Esophagus squamous epithelium (tissue), 4 donors: ENCODE data around the gene ESRRA.

ENCODE experiments used
- POLR2A ChIP-seq, 4 donors: fragments of 450-650 bp; IDR thresholded peaks; one replicate each; pipeline ENCODE4 v1.6.1; 2017; ENCODE audit warnings: antibody characterized with exemption in 4 of 4, mild to moderate bottlenecking in 4 of 4, moderate library complexity in 3 of 4
- TF ChIP-seq, protein P1 (sequence below), 6 experiments: fragments of 450-650 bp in 4 of 6; fragments of 200-600 bp in 2 of 6; sonication (generic) in 2 of 6; IDR thresholded peaks; one replicate each; pipeline ENCODE4 v1.5.1; 2016 to 2019; ENCODE audit warnings: antibody characterized with exemption in 6 of 6, mild to moderate bottlenecking in 4 of 6, moderate library complexity in 4 of 6

DNA sequence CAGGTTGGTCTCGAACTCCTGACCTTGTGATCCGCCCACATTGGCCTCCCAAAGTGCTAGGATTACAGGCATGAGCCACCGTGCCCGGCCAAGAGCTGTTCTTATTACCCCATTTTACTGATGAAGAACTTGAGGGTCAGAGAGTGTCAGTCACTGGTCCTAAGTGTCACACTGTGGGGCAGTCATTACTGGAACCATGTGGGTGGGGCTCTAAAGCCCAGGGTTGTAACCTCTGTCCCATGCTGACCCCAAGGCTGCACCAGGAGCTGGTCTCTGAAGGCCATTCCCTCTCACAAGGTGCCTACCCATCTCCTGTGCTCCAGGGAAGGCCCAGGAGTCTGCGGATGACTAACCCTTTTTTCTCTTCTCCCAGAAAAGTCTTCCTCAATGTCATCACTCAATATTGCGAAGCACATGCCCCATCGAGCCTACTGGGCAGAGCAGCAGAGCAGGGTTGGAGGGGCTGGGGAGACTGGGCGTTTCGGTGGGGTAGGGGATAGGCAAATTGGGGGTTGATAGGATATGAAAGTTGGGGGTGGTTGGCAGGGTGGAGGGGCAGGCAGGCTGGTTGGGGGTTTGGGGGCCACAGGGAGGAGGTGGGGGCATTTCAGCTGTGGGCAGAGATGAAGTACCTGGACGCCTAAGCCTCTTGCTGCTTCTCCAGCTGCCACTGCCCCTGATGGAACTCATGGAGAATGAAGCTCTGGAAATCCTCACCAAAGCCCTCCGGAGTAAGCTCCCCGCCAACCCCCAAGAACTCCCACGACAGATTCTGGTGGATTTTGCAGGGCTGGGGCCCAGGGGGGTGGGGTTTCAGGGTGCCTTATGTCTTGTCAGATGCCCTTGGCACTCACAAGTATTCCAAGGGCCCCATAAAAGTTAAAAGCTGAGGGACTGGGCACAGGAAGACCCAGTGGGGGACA lies 2.0 kb upstream of the ESRRA start:
- TF ChIP-seq, protein P1, sequence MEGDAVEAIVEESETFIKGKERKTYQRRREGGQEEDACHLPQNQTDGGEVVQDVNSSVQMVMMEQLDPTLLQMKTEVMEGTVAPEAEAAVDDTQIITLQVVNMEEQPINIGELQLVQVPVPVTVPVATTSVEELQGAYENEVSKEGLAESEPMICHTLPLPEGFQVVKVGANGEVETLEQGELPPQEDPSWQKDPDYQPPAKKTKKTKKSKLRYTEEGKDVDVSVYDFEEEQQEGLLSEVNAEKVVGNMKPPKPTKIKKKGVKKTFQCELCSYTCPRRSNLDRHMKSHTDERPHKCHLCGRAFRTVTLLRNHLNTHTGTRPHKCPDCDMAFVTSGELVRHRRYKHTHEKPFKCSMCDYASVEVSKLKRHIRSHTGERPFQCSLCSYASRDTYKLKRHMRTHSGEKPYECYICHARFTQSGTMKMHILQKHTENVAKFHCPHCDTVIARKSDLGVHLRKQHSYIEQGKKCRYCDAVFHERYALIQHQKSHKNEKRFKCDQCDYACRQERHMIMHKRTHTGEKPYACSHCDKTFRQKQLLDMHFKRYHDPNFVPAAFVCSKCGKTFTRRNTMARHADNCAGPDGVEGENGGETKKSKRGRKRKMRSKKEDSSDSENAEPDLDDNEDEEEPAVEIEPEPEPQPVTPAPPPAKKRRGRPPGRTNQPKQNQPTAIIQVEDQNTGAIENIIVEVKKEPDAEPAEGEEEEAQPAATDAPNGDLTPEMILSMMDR (IDR thresholded peaks at IDR 0.05): no peak
- no peak for TF ChIP-seq POLR2A (IDR thresholded peaks at IDR 0.05)
